ENCODE measurements around the gene LIN7C.
A peak's percentile ranks its signal among the peaks of the same experiment; 100 is the strongest.

The LIN7C gene

GRCh38 chr11:27470826-27471588 is 35.6 kb downstream of the LIN7C start:
- no peak overlapping the region for H3K27ac Mint-ChIP-seq
- H3K9me3 Mint-ChIP-seq: no peaks in the 10 kb centered on the region
- H3K4me3 Mint-ChIP-seq: peak overlapping the region; percentile 80 to 87
- peaks cover 19 to 20% of the 10 kb centered on the region in 2 donors for H3K4me1 Mint-ChIP-seq
- no peak for DNase-seq
- peaks cover 0 to 3% of the 10 kb centered on the region in 2 donors for H3K36me3 Mint-ChIP-seq
- no peaks in the 10 kb centered on the region for H3K27me3 Mint-ChIP-seq
- no peak for ATAC-seq (replicated peaks)

GRCh38 chr11:27470166-27470565 is 36.4 kb downstream of the LIN7C start:
- H3K36me3 Mint-ChIP-seq: peaks cover 0 to 3% of the 10 kb centered on the region in 2 donors
- no peak overlapping the region for H3K27ac Mint-ChIP-seq
- H3K9me3 Mint-ChIP-seq: no peaks in the 10 kb centered on the region
- no peak for DNase-seq
- no peak for ATAC-seq (replicated peaks)
- H3K4me1 Mint-ChIP-seq: peaks cover 19 to 20% of the 10 kb centered on the region in 2 donors
- no peaks in the 10 kb centered on the region for H3K27me3 Mint-ChIP-seq
- no peak overlapping the region for H3K4me3 Mint-ChIP-seq

- H3K27me3 Mint-ChIP-seq: no peaks in the 10 kb centered on the region
- H3K27ac Mint-ChIP-seq: no peak overlapping the region
- no peaks in the 10 kb centered on the region for H3K9me3 Mint-ChIP-seq
- H3K36me3 Mint-ChIP-seq: peaks cover 0 to 3% of the 10 kb centered on the region in 2 donors
- H3K4me1 Mint-ChIP-seq: peaks cover 19 to 20% of the 10 kb centered on the region in 2 donors
- H3K4me3 Mint-ChIP-seq: no peak overlapping the region
- DNase-seq (no peak), ATAC-seq (replicated peaks) (no peak)
These were observed 37.4 kb downstream of the LIN7C start for GRCh38 chr11:27468995-27469695.

- peaks cover 19 to 20% of the 10 kb centered on the region in 2 donors for H3K4me1 Mint-ChIP-seq
- H3K9me3 Mint-ChIP-seq: no peaks in the 10 kb centered on the region
- H3K4me3 Mint-ChIP-seq: no peak overlapping the region
- peaks cover 0 to 3% of the 10 kb centered on the region in 2 donors for H3K36me3 Mint-ChIP-seq
- H3K27me3 Mint-ChIP-seq: no peaks in the 10 kb centered on the region
- no peak overlapping the region for H3K27ac Mint-ChIP-seq
- DNase-seq (no peak), ATAC-seq (replicated peaks) (no peak)
These were observed 38.2 kb downstream of the LIN7C start for GRCh38 chr11:27468209-27468994.

- Mint-ChIP-seq H3K9me3 (no peaks in the 10 kb centered on the region), H3K36me3 (no peaks in the 10 kb centered on the region), H3K27me3 (peaks cover 0 to 4% of the 10 kb centered on the region in 2 donors), H3K4me1 (peaks cover 11 to 14% of the 10 kb centered on the region in 2 donors), H3K4me3 (no peak overlapping the region), H3K27ac (no peak overlapping the region)
- ATAC-seq (replicated peaks) (no peak), DNase-seq (no peak)
These were observed 39.2 kb downstream of the LIN7C start for GRCh38 chr11:27467181-27467913.

- H3K9me3 Mint-ChIP-seq: no peaks in the 10 kb centered on the region
- H3K27me3 Mint-ChIP-seq: peaks cover 0 to 4% of the 10 kb centered on the region in 2 donors
- H3K27ac Mint-ChIP-seq: no peak overlapping the region
- H3K4me3 Mint-ChIP-seq: no peak overlapping the region
- H3K36me3 Mint-ChIP-seq: no peaks in the 10 kb centered on the region
- no peak for ATAC-seq (replicated peaks)
- peaks cover 9 to 10% of the 10 kb centered on the region in 2 donors for H3K4me1 Mint-ChIP-seq
- no peak for DNase-seq
These were observed 40.2 kb downstream of the LIN7C start for GRCh38 chr11:27466363-27466762.

GRCh38 chr11:27465629-27466028 is 40.9 kb downstream of the LIN7C start:
- Mint-ChIP-seq H3K27ac (no peak overlapping the region), H3K4me3 (no peak overlapping the region)

GRCh38 chr11:27464909-27465308 is 41.7 kb downstream of the LIN7C start:
- DNase-seq (no peak), ATAC-seq (replicated peaks) (no peak)
- no peaks in the 10 kb centered on the region for H3K4me1 Mint-ChIP-seq
- H3K4me3 Mint-ChIP-seq: no peak overlapping the region
- H3K27me3 Mint-ChIP-seq: peaks cover 0 to 4% of the 10 kb centered on the region in 2 donors
- H3K27ac Mint-ChIP-seq: no peak overlapping the region
- H3K36me3 Mint-ChIP-seq: no peaks in the 10 kb centered on the region
- H3K9me3 Mint-ChIP-seq: no peaks in the 10 kb centered on the region

More at GRCh38 chr11:27465629-27466028, 40.9 kb downstream of the LIN7C start:
- Mint-ChIP-seq H3K9me3 (no peaks in the 10 kb centered on the region), H3K4me1 (peaks cover 2% of the 10 kb centered on the region in 2 donors), H3K27me3 (peaks cover 0 to 4% of the 10 kb centered on the region in 2 donors), H3K36me3 (no peaks in the 10 kb centered on the region)
- DNase-seq (no peak), ATAC-seq (replicated peaks) (no peak)

- Mint-ChIP-seq H3K9me3 (no peaks in the 10 kb centered on the region), H3K36me3 (no peaks in the 10 kb centered on the region), H3K4me1 (no peaks in the 10 kb centered on the region), H3K4me3 (no peak overlapping the region), H3K27me3 (peaks cover 0 to 4% of the 10 kb centered on the region in 2 donors), H3K27ac (no peak overlapping the region)
- DNase-seq: no peak
- ATAC-seq (replicated peaks): no peak
These were observed 42.3 kb downstream of the LIN7C start for GRCh38 chr11:27464289-27464696.

- Mint-ChIP-seq H3K4me3 (no peak overlapping the region), H3K9me3 (no peaks in the 10 kb centered on the region), H3K27me3 (peaks cover 0 to 4% of the 10 kb centered on the region in 2 donors), H3K4me1 (no peaks in the 10 kb centered on the region), H3K36me3 (no peaks in the 10 kb centered on the region), H3K27ac (no peak overlapping the region)
- no peak for ATAC-seq (replicated peaks)
- DNase-seq: no peak
These were observed 44.0 kb downstream of the LIN7C start for GRCh38 chr11:27462543-27462942.

- DNase-seq (no peak), ATAC-seq (replicated peaks) (no peak)
- Mint-ChIP-seq H3K36me3 (no peaks in the 10 kb centered on the region), H3K4me1 (no peaks in the 10 kb centered on the region), H3K27me3 (peaks cover 0 to 4% of the 10 kb centered on the region in 2 donors), H3K4me3 (no peak overlapping the region), H3K27ac (no peak overlapping the region), H3K9me3 (no peaks in the 10 kb centered on the region)
These were observed 46.2 kb downstream of the LIN7C start for GRCh38 chr11:27460158-27460978.

GRCh38 chr11:27459191-27459590 is 47.4 kb downstream of the LIN7C start:
- no peak for DNase-seq
- no peak overlapping the region for H3K4me3 Mint-ChIP-seq
- no peak for ATAC-seq (replicated peaks)
- H3K27me3 Mint-ChIP-seq: peaks cover 0 to 4% of the 10 kb centered on the region in 2 donors
- no peaks in the 10 kb centered on the region for H3K36me3 Mint-ChIP-seq
- no peaks in the 10 kb centered on the region for H3K4me1 Mint-ChIP-seq
- H3K27ac Mint-ChIP-seq: no peak overlapping the region
- H3K9me3 Mint-ChIP-seq: no peaks in the 10 kb centered on the region

GRCh38 chr11:27458182-27458581 is 48.4 kb downstream of the LIN7C start:
- Mint-ChIP-seq H3K4me1 (no peaks in the 10 kb centered on the region), H3K4me3 (no peak overlapping the region), H3K27ac (no peak overlapping the region), H3K9me3 (peaks cover 0 to 3% of the 10 kb centered on the region in 2 donors), H3K36me3 (no peaks in the 10 kb centered on the region), H3K27me3 (peaks cover 0 to 3% of the 10 kb centered on the region in 2 donors)
- DNase-seq (no peak), ATAC-seq (replicated peaks) (no peak)

Measured in stimulated activated naive B cell treated with anti-CD40 and anti-IgM and Interleukin-4, amounts not matched to agents 10 μg/mL and 1 μg/mL and 100 μg/mL, for 72 hours (primary cell).